GM12874 (cell line): Measurements from ENCODE around the gene SMAD2.

Source experiments
- TF ChIP-seq, protein P1 (sequence below): IDR thresholded peaks from 2 replicates; pipeline ENCODE4 v1.5.1; 2011; ENCODE audit warnings: low read depth, mild to moderate bottlenecking, control low read depth, low read length, moderate library complexity; ENCODE audit not compliant: insufficient read depth

The SMAD2 gene

DNA sequence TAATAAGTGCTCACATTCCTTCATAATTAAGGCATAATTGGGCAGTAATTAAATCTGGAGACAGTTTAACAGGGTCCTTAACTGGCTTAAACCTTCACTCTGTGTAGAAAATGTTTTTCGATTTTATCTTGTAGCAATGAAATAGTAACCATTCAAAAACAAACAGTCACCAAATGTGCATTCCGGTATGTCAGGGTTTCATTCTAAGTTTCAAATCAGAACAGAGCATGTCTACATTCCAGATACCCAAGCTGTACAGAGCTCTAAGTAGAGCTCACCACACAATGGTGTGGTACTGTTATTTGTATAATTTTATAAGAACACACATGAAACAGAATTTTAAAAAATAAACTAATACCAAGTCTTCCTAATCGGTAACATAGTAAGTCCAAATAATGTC, 52.6 kb downstream of the SMAD2 start:
- TF ChIP-seq, protein P1, sequence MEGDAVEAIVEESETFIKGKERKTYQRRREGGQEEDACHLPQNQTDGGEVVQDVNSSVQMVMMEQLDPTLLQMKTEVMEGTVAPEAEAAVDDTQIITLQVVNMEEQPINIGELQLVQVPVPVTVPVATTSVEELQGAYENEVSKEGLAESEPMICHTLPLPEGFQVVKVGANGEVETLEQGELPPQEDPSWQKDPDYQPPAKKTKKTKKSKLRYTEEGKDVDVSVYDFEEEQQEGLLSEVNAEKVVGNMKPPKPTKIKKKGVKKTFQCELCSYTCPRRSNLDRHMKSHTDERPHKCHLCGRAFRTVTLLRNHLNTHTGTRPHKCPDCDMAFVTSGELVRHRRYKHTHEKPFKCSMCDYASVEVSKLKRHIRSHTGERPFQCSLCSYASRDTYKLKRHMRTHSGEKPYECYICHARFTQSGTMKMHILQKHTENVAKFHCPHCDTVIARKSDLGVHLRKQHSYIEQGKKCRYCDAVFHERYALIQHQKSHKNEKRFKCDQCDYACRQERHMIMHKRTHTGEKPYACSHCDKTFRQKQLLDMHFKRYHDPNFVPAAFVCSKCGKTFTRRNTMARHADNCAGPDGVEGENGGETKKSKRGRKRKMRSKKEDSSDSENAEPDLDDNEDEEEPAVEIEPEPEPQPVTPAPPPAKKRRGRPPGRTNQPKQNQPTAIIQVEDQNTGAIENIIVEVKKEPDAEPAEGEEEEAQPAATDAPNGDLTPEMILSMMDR = no peak

DNA sequence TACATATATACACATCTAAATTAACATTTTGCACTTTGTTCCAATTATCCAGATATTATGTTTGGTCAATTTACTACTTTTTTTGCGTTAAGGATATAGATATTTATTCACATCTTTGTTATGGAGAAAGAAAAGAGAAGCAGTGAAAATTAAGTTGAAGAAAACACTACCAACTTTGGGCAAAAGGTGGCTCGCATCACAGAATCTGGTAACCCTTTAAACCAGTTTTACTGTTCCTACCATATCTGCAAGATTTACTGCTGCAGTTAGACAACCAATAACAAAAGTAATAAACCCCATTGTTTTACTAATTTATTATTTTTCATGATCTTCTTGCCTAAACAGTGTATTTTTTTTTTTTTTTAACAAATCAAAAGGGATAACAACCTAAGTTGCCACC, 53.6 kb downstream of the SMAD2 start:
- TF ChIP-seq, protein P1 = no peak

DNA sequence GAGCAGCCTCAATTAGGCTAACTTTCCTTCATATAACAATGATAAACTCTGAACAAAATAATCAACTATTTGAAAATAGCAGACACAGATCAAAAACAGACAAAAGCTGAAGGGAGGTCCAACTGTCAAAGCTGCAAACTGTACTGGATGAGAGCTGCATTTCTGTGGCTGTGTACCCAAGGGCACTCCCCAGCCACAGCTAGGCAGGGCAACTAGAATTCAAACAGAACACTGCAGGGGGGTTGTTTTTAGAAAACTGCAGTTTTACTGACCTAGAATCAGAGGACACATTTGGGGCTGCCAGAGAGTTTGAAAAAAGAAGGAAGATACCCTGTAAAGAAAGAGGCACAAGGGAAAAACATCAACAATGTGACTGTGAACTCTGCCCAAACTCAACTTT, 56.8 kb downstream of the SMAD2 start:
- TF ChIP-seq, protein P1 = no peak

DNA sequence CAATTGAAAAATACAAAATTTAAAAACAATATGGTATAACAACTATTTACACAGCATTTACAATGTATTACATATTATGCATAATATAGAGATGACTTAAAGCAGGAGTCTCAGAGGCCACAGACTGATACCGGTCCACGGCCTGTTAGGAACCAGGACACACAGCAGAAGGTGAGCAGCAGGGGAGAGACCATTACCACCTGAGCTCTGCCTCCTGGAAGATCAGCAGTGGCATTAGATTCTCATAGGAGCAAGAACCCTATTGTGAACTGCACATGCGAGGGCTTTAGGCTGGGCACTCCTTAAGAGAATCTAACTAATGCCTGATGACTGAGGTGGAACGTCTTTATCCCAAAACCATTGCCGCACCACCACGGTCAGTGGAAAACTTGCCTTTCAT, 58.0 kb downstream of the SMAD2 start:
- TF ChIP-seq, protein P1 = no peak

GRCh38 chr18:47871288-47871687, 59.2 kb downstream of the SMAD2 start:
- TF ChIP-seq, protein P1 = no peak

DNA sequence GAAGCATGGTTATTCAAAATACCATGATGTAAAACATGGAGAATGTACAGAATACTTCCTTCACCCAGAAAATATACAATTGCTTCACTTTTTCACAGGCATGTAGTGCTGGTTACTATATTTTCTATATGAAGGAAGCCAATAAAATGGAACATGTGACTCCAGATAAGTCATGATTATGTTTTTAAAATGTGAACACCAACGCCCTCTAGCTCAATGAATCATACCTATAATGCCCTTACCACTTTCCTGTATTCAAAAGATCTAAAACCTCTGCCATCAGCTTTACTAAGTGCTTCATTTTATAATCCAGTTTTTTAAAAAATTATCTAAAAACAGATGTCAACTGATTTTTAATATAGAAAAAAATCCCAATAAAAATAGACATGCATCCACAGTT, 59.9 kb downstream of the SMAD2 start:
- TF ChIP-seq, protein P1 = no peak

DNA sequence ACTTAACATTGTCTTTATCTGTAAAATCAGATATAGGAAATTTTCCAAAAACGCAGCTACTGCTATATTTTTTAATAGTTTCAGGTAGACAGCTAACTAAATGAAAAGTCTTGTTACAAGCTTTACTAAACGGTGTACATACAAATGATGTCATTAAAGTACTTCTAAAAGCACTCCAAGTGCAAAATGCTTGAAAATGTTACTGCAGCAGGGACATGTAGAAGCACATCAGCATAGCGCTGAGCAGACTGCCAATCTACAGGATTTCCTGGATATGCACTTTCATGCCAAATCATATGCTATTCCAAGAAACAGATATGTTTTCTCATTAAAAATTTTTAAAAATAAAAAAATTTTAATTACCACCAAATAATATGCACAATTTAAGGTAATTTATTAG, 61.7 kb downstream of the SMAD2 start:
- TF ChIP-seq, protein P1 = no peak

DNA sequence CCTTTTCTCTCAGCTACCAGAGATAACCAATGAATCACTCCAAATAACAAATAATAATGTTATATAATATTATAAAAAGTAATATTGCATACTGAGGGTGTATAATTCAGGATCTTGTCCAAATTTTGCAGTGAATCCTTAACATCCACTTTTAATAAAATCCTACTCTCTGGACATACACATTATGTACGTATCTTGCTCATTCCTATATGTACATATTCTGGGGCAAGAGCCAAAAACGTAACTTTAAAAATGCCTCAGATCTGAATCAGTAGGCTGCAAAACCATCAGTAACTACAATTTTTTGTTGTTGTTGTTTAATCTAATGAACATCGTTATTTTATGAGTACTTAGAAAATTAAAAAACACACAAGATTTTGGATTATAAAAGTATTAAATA, 65.3 kb downstream of the SMAD2 start:
- TF ChIP-seq, protein P1 = no peak
